ENCODE data around the gene FOXI2.

GRCh38 chr10:127776816-127777215 is 39.8 kb downstream of the FOXI2 start:
- TF ChIP-seq, protein P1, sequence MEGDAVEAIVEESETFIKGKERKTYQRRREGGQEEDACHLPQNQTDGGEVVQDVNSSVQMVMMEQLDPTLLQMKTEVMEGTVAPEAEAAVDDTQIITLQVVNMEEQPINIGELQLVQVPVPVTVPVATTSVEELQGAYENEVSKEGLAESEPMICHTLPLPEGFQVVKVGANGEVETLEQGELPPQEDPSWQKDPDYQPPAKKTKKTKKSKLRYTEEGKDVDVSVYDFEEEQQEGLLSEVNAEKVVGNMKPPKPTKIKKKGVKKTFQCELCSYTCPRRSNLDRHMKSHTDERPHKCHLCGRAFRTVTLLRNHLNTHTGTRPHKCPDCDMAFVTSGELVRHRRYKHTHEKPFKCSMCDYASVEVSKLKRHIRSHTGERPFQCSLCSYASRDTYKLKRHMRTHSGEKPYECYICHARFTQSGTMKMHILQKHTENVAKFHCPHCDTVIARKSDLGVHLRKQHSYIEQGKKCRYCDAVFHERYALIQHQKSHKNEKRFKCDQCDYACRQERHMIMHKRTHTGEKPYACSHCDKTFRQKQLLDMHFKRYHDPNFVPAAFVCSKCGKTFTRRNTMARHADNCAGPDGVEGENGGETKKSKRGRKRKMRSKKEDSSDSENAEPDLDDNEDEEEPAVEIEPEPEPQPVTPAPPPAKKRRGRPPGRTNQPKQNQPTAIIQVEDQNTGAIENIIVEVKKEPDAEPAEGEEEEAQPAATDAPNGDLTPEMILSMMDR (IDR thresholded peaks at IDR 0.05; ENCODE audit: poor library complexity): no peak
- TF ChIP-seq EZH2phosphoT487 (IDR thresholded peaks at IDR 0.05; ENCODE audit: low read depth, severe bottlenecking, unreplicated experiment) (no peak), EZH2 (IDR thresholded peaks at IDR 0.05; ENCODE audit: borderline replicate concordance) (no peak)
